GM12878 (cell line): ENCODE results near the gene DLG2. TPM values are rescaled to one million over a fixed set of nuclear protein-coding genes. Genes with fewer than 3 reads are reported as not detected.

Experiments used
- ATAC-seq: fragments of 200-7000 bp; cut with Tn5 transposase; 3 replicates; pipeline ENCODE4 v1.9.1; 2020; ENCODE audit warnings: mild to moderate bottlenecking, moderate library complexity
- BruUV-seq: library from RNA; stranded (reverse); fragments of 400-500 nt; replicated peaks from 2 replicates; lab custom pipeline; 2021; lab: Mats Ljungman, UMichigan
- CTCF ChIA-PET: fragments of 300-600 bp; sonication (Branson Sonifier 250); formaldehyde crosslinking; extraction: SDS; loops from one replicate; lab custom pipeline; 2021; ENCODE audit warnings: inconsistent platforms; lab: Yijun Ruan, JAX
- POLR2A ChIA-PET: fragments of 350-600 bp; formaldehyde crosslinking; extraction: SDS; loops from one replicate; lab custom pipeline; 2021; ENCODE audit warnings: inconsistent platforms; lab: Charles Lee
- RAD21 ChIA-PET: fragments of 300-600 bp; sonication (Branson Sonifier 250); formaldehyde crosslinking; loops from one replicate; lab custom pipeline; 2023; ENCODE audit warnings: antibody characterized with exemption; ENCODE audit not compliant: unreplicated experiment; lab: Charles Lee
- SMC1A ChIA-PET: fragments of 300-600 bp; sonication (Branson Sonifier 250); formaldehyde crosslinking; loops from one replicate; lab custom pipeline; 2023; ENCODE audit not compliant: unreplicated experiment, uncharacterized antibody; lab: Charles Lee
- DNase-seq: peaks from one replicate; pipeline ENCODE4 v3.0.0-alpha.2; 2011; ENCODE audit warnings: low read depth, low spot score
- FAIRE-seq: peaks from 3 replicates; lab custom pipeline; 2011; peaks lifted over from hg19 to GRCh38; lab: Jason Lieb, UNC
- H2AFZ ChIP-seq: 2 replicates; pipeline ENCODE4 v1.6.0; 2011; ENCODE audit warnings: low read depth, low read length, control low read depth; ENCODE audit not compliant: control insufficient read depth
- H3K27ac ChIP-seq: 2 replicates; pipeline ENCODE4 v1.5.1; 2011; ENCODE audit warnings: control low read depth; ENCODE audit not compliant: control insufficient read depth, insufficient read depth
- H3K27me3 ChIP-seq, 2 experiments: replicated peaks in 1 of 2; 2 replicates each; pipeline versions ENCODE4 v1.6.0 to v1.6.1; 2011; ENCODE audit warnings: low read length in 1 of 2; ENCODE audit not compliant: control insufficient read depth in 2 of 2, insufficient read depth in 2 of 2
- H3K36me3 ChIP-seq, 2 experiments: 2 replicates each; pipeline ENCODE4 v1.5.1; 2011; ENCODE audit warnings: low read length in 1 of 2; ENCODE audit not compliant: control insufficient read depth in 2 of 2, insufficient read depth in 2 of 2
- H3K4me1 ChIP-seq: 2 replicates; pipeline ENCODE4 v1.6.1; 2011; ENCODE audit warnings: mild to moderate bottlenecking, low read length, moderate library complexity, mixed read lengths; ENCODE audit not compliant: control insufficient read depth, insufficient read depth
- H3K4me2 ChIP-seq: 2 replicates; pipeline ENCODE4 v1.6.0; 2011; ENCODE audit warnings: control low read depth; ENCODE audit not compliant: control insufficient read depth, insufficient read depth
- H3K4me3 ChIP-seq: fragments of 200-600 bp; sonication (generic); 2 replicates; pipeline ENCODE4 v1.5.1; 2016
- H3K79me2 ChIP-seq: 2 replicates; pipeline ENCODE4 v1.6.0; 2011; ENCODE audit warnings: low read length; ENCODE audit not compliant: control insufficient read depth, insufficient read depth
- H3K9ac ChIP-seq: 2 replicates; pipeline ENCODE4 v1.8.0; 2011; ENCODE audit warnings: low read length, control low read depth, mixed read lengths; ENCODE audit not compliant: control insufficient read depth, insufficient read depth
- H3K9me3 ChIP-seq: replicated peaks from 3 replicates; pipeline ENCODE4 v1.5.1; 2011; ENCODE audit warnings: mild to moderate bottlenecking, low read length; ENCODE audit not compliant: control insufficient read depth, insufficient read depth
- H4K20me1 ChIP-seq: 2 replicates; pipeline ENCODE4 v1.6.0; 2011; ENCODE audit not compliant: control insufficient read depth, insufficient read depth
- MXI1 ChIP-seq: fragments of 150-350 bp; IDR thresholded peaks from 2 replicates; pipeline ENCODE4 v1.6.1; 2011; ENCODE audit warnings: low read depth, mild to moderate bottlenecking, inconsistent platforms, low read length, improper control_type of control experiment
- PKNOX1 ChIP-seq: fragments of 450-650 bp; IDR thresholded peaks from 2 replicates; pipeline ENCODE4 v1.6.1; 2016; ENCODE audit warnings: mild to moderate bottlenecking
- POLR2A ChIP-seq: IDR thresholded peaks from 2 replicates; pipeline ENCODE4 v1.6.1; 2011; ENCODE audit warnings: low read depth, mild to moderate bottlenecking, low read length
- RB1 ChIP-seq: fragments of 450-650 bp; formaldehyde crosslinking; IDR thresholded peaks from 2 replicates; pipeline ENCODE4 v1.6.1; 2017; ENCODE audit warnings: mild to moderate bottlenecking, borderline replicate concordance
- TARDBP ChIP-seq: IDR thresholded peaks from 2 replicates; pipeline ENCODE4 v1.6.1; 2016; ENCODE audit warnings: borderline replicate concordance
- YBX1 ChIP-seq: fragments of 450-650 bp; IDR thresholded peaks from 2 replicates; pipeline ENCODE4 v1.6.1; 2016; ENCODE audit warnings: antibody characterized with exemption
- ZNF592 ChIP-seq: fragments of 450-650 bp; IDR thresholded peaks from 2 replicates; pipeline ENCODE4 v1.6.1; 2017; ENCODE audit warnings: mild to moderate bottlenecking, moderate library complexity
- ZZZ3 ChIP-seq: IDR thresholded peaks from 2 replicates; pipeline ENCODE4 v1.6.1; 2011; ENCODE audit warnings: low read depth; ENCODE audit not compliant: control insufficient read depth, insufficient read length
- WGBS: methylation state at CpG from one replicate; pipeline ENCODE4 v1.1.6; 2016; ENCODE audit warnings: low lambda C conversion rate; ENCODE audit not compliant: insufficient replicate concordance, insufficient coverage; ENCODE audit errors: missing lambda C conversion rate; 5-methylcytosine and 5-hydroxymethylcytosine counted together
- in situ Hi-C: fragments of 300-500 bp; cut with MboI; formaldehyde crosslinking; loops from 9 replicates; pipeline ENCODE4 v1.14.3; 2018; ENCODE audit warnings: mixed read lengths
- intact Hi-C: fragments of 100-400 bp; cut with micrococcal nuclease; formaldehyde crosslinking; loops from one replicate; pipeline ENCODE4 v1.14.2; 2022; ENCODE audit not compliant: unreplicated experiment
- polyA plus RNA-seq, 11 experiments: library from polyadenylated mRNA; depleted of rRNA in 4 of 11; unstranded in 6 of 11; stranded (reverse) in 5 of 11; fragments of >200 nt; fragmentation: Nextera tagmentation in 4 of 11; fragmentation: Illumina TruSeq in 1 of 11; extraction: Ambion mirVana in 4 of 11; extraction: Trizol in 1 of 11; gene quantifications; 1 replicate in 1 of 11; 2 replicates in 10 of 11; pipeline versions ENCODE4 v1.2.1 to v1.2.3, GENCODE V29; 2011 to 2016; ENCODE audit warnings: inconsistent platforms in 2 of 11, missing spikeins in 2 of 11, low read depth in 1 of 11
- total RNA-seq, 4 experiments: library from RNA; depleted of rRNA in 3 of 4; stranded (reverse); fragments of >200 nt in 3 of 4; fragmentation: Illumina TruSeq in 1 of 4; extraction: Trizol in 1 of 4; gene quantifications; 2 replicates each; pipeline versions ENCODE4 v1.2.1 to v1.2.3, GENCODE V29; 2013 to 2021
- TF ChIP-seq, protein P1 (sequence below): IDR thresholded peaks from 2 replicates; pipeline ENCODE4 v1.6.1; 2011; ENCODE audit warnings: borderline replicate concordance, low read depth, mild to moderate bottlenecking, moderate library complexity, mixed read lengths, low read length; ENCODE audit not compliant: insufficient read depth; ENCODE audit errors: extremely low read length
- TF ChIP-seq, protein P2 (sequence below): IDR thresholded peaks from 2 replicates; pipeline ENCODE4 v1.6.1; 2012; ENCODE audit warnings: low read depth, low read length, improper control_type of control experiment
- TF ChIP-seq, protein P3 (sequence below): fragments of 450-650 bp; formaldehyde crosslinking; IDR thresholded peaks from 2 replicates; pipeline ENCODE4 v1.4.0; 2020; ENCODE audit warnings: mild to moderate bottlenecking, moderate library complexity

The DLG2 gene
- total and polyA plus RNA-seq, 10 of the 15 experiments (the other 5 are each of a cell fraction or from before 2014, with no cell fraction given): 0.09 to 0.98 (median 0.35) TPM

GRCh38 chr11:85385111-85385510 lies 242.0 kb downstream of the DLG2 start:
- ChIA-PET CTCF (interaction anchor here (0.8 kb wide), 1 partner anchor 628 kb away, joined by 3 read pairs; no protein-coding TSS in a partner anchor), SMC1A (interaction anchor here (0.7 kb wide), 1 partner anchor 13 kb away, joined by 4 read pairs; no protein-coding TSS in a partner anchor), POLR2A (no interaction called here), RAD21 (no interaction called here)
- H3K9me3 ChIP-seq: no peaks in the 10 kb centered on the region
- H3K79me2 ChIP-seq: no peaks in the 10 kb centered on the region
- in situ Hi-C loops (no loop called here), intact Hi-C loops (no loop called here)
- no peaks in the 10 kb centered on the region for H3K36me3 ChIP-seq
- H3K27ac ChIP-seq: no peak overlapping the region
- no peaks in the 10 kb centered on the region for H3K4me1 ChIP-seq
- H2AFZ ChIP-seq: no peak overlapping the region
- no peak overlapping the region for H3K4me3 ChIP-seq
- no peaks in the 10 kb centered on the region for H3K27me3 ChIP-seq
- ATAC-seq: no peak
- no peak for FAIRE-seq
- no peak for DNase-seq
- BruUV-seq: no TSS peak
- no peaks in the 10 kb centered on the region for H4K20me1 ChIP-seq
- 5% methylated on average over 1 of the region's 1 CpG for WGBS
- H3K9ac ChIP-seq: no peak overlapping the region
- H3K4me2 ChIP-seq: no peak overlapping the region
- TF ChIP-seq YBX1 (no peak), TARDBP (no peak), MXI1 (no peak), PKNOX1 (no peak), ZZZ3 (no peak), RB1 (no peak), ZNF592 (no peak), POLR2A (no peak)
- TF ChIP-seq, protein P1, sequence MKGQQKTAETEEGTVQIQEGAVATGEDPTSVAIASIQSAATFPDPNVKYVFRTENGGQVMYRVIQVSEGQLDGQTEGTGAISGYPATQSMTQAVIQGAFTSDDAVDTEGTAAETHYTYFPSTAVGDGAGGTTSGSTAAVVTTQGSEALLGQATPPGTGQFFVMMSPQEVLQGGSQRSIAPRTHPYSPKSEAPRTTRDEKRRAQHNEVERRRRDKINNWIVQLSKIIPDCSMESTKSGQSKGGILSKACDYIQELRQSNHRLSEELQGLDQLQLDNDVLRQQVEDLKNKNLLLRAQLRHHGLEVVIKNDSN: no peak
- TF ChIP-seq, protein P2, sequence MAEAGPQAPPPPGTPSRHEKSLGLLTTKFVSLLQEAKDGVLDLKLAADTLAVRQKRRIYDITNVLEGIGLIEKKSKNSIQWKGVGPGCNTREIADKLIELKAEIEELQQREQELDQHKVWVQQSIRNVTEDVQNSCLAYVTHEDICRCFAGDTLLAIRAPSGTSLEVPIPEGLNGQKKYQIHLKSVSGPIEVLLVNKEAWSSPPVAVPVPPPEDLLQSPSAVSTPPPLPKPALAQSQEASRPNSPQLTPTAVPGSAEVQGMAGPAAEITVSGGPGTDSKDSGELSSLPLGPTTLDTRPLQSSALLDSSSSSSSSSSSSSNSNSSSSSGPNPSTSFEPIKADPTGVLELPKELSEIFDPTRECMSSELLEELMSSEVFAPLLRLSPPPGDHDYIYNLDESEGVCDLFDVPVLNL: no peak
- TF ChIP-seq, protein P3, sequence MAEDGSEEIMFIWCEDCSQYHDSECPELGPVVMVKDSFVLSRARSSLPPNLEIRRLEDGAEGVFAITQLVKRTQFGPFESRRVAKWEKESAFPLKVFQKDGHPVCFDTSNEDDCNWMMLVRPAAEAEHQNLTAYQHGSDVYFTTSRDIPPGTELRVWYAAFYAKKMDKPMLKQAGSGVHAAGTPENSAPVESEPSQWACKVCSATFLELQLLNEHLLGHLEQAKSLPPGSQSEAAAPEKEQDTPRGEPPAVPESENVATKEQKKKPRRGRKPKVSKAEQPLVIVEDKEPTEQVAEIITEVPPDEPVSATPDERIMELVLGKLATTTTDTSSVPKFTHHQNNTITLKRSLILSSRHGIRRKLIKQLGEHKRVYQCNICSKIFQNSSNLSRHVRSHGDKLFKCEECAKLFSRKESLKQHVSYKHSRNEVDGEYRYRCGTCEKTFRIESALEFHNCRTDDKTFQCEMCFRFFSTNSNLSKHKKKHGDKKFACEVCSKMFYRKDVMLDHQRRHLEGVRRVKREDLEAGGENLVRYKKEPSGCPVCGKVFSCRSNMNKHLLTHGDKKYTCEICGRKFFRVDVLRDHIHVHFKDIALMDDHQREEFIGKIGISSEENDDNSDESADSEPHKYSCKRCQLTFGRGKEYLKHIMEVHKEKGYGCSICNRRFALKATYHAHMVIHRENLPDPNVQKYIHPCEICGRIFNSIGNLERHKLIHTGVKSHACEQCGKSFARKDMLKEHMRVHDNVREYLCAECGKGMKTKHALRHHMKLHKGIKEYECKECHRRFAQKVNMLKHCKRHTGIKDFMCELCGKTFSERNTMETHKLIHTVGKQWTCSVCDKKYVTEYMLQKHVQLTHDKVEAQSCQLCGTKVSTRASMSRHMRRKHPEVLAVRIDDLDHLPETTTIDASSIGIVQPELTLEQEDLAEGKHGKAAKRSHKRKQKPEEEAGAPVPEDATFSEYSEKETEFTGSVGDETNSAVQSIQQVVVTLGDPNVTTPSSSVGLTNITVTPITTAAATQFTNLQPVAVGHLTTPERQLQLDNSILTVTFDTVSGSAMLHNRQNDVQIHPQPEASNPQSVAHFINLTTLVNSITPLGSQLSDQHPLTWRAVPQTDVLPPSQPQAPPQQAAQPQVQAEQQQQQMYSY (CRISPR knock-in tag): no peak
